ENCODE data around the gene ACVR1B. TPM values are rescaled to one million over a fixed set of nuclear protein-coding genes. Genes with fewer than 3 reads are reported as not detected.

ACVR1B gene
- total and polyA plus RNA-seq, 9 of the 15 experiments (the other 6 are each of a cell fraction or from before 2014, with no cell fraction given) = 0.97 to 15.1 (median 6.8) TPM

DNA sequence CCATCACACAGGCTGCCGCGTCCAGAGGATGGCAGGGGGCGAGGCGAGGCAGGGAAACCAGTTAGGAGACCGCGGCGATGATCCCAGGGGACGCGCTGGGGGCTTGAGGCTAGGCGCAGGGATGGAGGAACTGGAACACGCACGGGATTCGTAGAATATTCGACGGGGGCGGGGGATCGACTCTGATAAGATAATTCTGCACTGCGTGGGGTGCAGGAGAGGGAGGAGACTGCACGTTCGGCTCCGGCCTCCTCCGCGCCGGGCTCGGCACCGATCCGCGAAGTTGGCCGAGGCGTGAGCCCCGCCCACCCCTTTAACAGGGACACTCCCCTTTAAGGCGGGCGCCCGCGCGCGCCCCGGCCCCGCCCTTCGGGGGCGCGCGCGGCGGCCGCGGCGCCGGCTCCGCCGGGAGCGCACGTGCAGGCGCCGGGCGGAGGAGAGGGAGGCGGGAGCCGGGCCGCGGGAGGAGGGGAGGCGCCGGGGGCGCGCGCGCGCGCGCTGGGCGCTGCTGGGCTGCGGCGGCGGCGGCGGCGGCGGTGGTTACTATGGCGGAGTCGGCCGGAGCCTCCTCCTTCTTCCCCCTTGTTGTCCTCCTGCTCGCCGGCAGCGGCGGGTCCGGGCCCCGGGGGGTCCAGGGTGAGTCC lies at the start of gene ACVR1B (continued):
- no peak for TF ChIP-seq CEBPG (CRISPR knock-in tag; IDR thresholded peaks at IDR 0.05)
- no peak for TF ChIP-seq CEBPG (tag; conservative IDR thresholded peaks at IDR 0.05 in 1 of 2, IDR thresholded peaks at IDR 0.05 in 1 of 2)
- no peak for TF ChIP-seq SMARCA5 (IDR thresholded peaks at IDR 0.05)
- TF ChIP-seq ZNF778 (CRISPR knock-in tag; IDR thresholded peaks at IDR 0.05) = no peak
- TF ChIP-seq, protein P1, sequence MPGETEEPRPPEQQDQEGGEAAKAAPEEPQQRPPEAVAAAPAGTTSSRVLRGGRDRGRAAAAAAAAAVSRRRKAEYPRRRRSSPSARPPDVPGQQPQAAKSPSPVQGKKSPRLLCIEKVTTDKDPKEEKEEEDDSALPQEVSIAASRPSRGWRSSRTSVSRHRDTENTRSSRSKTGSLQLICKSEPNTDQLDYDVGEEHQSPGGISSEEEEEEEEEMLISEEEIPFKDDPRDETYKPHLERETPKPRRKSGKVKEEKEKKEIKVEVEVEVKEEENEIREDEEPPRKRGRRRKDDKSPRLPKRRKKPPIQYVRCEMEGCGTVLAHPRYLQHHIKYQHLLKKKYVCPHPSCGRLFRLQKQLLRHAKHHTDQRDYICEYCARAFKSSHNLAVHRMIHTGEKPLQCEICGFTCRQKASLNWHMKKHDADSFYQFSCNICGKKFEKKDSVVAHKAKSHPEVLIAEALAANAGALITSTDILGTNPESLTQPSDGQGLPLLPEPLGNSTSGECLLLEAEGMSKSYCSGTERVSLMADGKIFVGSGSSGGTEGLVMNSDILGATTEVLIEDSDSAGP (CRISPR knock-in tag; IDR thresholded peaks at IDR 0.05) = no peak
- TF ChIP-seq, protein P2, sequence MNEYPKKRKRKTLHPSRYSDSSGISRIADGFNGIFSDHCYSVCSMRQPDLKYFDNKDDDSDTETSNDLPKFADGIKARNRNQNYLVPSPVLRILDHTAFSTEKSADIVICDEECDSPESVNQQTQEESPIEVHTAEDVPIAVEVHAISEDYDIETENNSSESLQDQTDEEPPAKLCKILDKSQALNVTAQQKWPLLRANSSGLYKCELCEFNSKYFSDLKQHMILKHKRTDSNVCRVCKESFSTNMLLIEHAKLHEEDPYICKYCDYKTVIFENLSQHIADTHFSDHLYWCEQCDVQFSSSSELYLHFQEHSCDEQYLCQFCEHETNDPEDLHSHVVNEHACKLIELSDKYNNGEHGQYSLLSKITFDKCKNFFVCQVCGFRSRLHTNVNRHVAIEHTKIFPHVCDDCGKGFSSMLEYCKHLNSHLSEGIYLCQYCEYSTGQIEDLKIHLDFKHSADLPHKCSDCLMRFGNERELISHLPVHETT (CRISPR knock-in tag; conservative IDR thresholded peaks at IDR 0.05 in 1 of 2, IDR thresholded peaks at IDR 0.05 in 1 of 2) = peak in 1 of 2 experiments; percentile 92; a peak in 1 of 4 replicates
- no peak for TF ChIP-seq RNF2 (IDR thresholded peaks at IDR 0.05)
- TF ChIP-seq CC2D1A (IDR thresholded peaks at IDR 0.05) = no peak
- TF ChIP-seq ZNF644 (tag; IDR thresholded peaks at IDR 0.05; ENCODE audit: low read depth) = peak; percentile 94
- no peak for TF ChIP-seq PREB (CRISPR knock-in tag; IDR thresholded peaks at IDR 0.05)
- TF ChIP-seq, protein P3, sequence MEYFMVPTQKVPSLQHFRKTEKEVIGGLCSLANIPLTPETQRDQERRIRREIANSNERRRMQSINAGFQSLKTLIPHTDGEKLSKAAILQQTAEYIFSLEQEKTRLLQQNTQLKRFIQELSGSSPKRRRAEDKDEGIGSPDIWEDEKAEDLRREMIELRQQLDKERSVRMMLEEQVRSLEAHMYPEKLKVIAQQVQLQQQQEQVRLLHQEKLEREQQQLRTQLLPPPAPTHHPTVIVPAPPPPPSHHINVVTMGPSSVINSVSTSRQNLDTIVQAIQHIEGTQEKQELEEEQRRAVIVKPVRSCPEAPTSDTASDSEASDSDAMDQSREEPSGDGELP (CRISPR knock-in tag; IDR thresholded peaks at IDR 0.05; ENCODE audit: borderline replicate concordance) = peak; percentile 32; the same call in 1 of the 2 replicates
- peak; percentile 66; the same call in 1 of the 2 replicates for TF ChIP-seq CTBP1 (IDR thresholded peaks at IDR 0.05; ENCODE audit: borderline replicate concordance)
- TF ChIP-seq SMAD4 (CRISPR knock-in tag; conservative IDR thresholded peaks at IDR 0.05) = peak; percentile 69; the same call in 1 of the 2 replicates
- TF ChIP-seq ETV6 (IDR thresholded peaks at IDR 0.05; ENCODE audit: borderline replicate concordance in 1 of 2, low read depth in 2 of 2, low read length in 1 of 2) = no peak
- no peak for TF ChIP-seq ETV6 (CRISPR knock-in tag; IDR thresholded peaks at IDR 0.05; ENCODE audit: borderline replicate concordance)
- TF ChIP-seq ZNF431 (CRISPR knock-in tag; IDR thresholded peaks at IDR 0.05) = 0 out of 2 replicates have a peak, but pooled peaks have one; percentile 59
- no peak for TF ChIP-seq ZNF444 (CRISPR knock-in tag; IDR thresholded peaks at IDR 0.05)
- TF ChIP-seq POU5F1 (IDR thresholded peaks at IDR 0.05; ENCODE audit: borderline replicate concordance, low read depth, low read length, partially characterized antibody) = no peak
- TF ChIP-seq RFX7 (CRISPR knock-in tag; IDR thresholded peaks at IDR 0.05) = no peak
- TF ChIP-seq PTBP1 (IDR thresholded peaks at IDR 0.05; ENCODE audit: low read depth, low read length) = no peak
- TF ChIP-seq HNRNPLL (IDR thresholded peaks at IDR 0.05; ENCODE audit: low read depth, low read length, poor library complexity, severe bottlenecking) = peak; percentile 32
- TF ChIP-seq, protein P4, sequence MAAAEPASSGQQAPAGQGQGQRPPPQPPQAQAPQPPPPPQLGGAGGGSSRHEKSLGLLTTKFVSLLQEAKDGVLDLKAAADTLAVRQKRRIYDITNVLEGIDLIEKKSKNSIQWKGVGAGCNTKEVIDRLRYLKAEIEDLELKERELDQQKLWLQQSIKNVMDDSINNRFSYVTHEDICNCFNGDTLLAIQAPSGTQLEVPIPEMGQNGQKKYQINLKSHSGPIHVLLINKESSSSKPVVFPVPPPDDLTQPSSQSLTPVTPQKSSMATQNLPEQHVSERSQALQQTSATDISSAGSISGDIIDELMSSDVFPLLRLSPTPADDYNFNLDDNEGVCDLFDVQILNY (CRISPR knock-in tag; IDR thresholded peaks at IDR 0.05) = no peak
- TF ChIP-seq ZNF12 (CRISPR knock-in tag; IDR thresholded peaks at IDR 0.05) = no peak
